Uterus (tissue), 2 donors: Measurements from ENCODE around the gene PSMD14.

Experiments used
- CTCF ChIP-seq, 4 experiments: fragments of 200-600 bp in 2 of 4; fragments of 450-650 bp in 2 of 4; sonication (generic) in 2 of 4; IDR thresholded peaks; one replicate each; pipeline ENCODE4 v1.5.1; 2016 to 2019; ENCODE audit warnings: antibody characterized with exemption in 4 of 4, mild to moderate bottlenecking in 2 of 4, moderate library complexity in 1 of 4
- POLR2A ChIP-seq, 2 donors: fragments of 450-650 bp; IDR thresholded peaks; one replicate each; pipeline ENCODE4 v1.6.1; 2016; ENCODE audit warnings: antibody characterized with exemption in 2 of 2, mild to moderate bottlenecking in 1 of 2, moderate library complexity in 1 of 2

- TF ChIP-seq CTCF (IDR thresholded peaks at IDR 0.05) (no peak), POLR2A (IDR thresholded peaks at IDR 0.05) (no peak)
Observed at GRCh38 chr2:161357097-161357496, 48.9 kb downstream of the PSMD14 start.
